ENCODE measurements around the gene ABCC6.
"Not testable (repeated sequence)": the region's sequence is repeated elsewhere in the genome, so short reads cannot be mapped to it uniquely, and the experiment has no call there.

Gene ABCC6

DNA sequence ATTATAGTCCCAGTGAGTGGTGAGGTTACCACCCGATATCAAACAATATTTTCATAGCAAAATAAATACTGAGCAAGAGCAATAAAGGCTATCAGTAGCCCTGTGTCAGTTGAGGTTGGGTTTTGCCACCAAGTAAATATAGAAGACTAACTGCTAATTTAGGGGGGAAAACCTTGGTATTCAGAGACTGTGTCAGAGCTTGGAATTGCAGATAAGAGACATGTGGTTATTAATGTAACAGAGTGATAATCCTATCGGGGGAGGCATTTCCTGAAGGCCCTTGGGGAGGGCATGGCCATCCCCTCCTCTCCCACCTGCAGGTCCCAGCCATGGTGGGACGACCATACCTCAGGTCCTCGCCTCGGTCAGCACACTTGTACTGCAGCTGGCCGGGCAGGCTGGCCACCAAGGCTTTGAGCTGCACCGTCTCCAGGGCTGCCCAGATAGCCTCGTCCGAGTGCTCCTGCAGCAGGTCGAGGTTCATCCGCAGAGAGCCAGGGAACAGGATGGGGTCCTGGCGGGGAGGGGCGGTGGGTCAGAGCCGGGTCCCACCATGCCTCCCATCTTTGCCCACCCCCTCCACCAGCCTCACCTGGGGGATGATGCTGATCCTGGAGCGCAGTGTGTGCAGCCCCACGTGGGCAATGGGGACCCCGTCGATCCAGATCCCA lies 68.9 kb downstream of the ABCC6 start:
- Histone ChIP-seq H3K27me3 (ENCODE audit: control insufficient read depth in 3 of 3, insufficient read depth in 3 of 3, low read depth in 1 of 3, low read length in 3 of 3) (no peaks in the 10 kb centered on the region), H3K14ac (ENCODE audit: low read length) (no peak overlapping the region), H3K18ac (ENCODE audit: low read length) (no peak overlapping the region), H3K4me3 (ENCODE audit: low read length in 2 of 2) (peak overlapping the region in 1 of 2 donors; percentile 37), H2BK15ac (ENCODE audit: low read length) (no peak overlapping the region), H3K4ac (ENCODE audit: low read length) (no peak overlapping the region), H3K36me3 (replicated peaks in 1 of 2; ENCODE audit: control insufficient read depth in 2 of 2, insufficient read depth in 2 of 2, low read length in 2 of 2) (no peaks in the 10 kb centered on the region), H2BK12ac (ENCODE audit: low read length) (no peak overlapping the region), H4K91ac (ENCODE audit: low read depth, low read length, poor library complexity) (peak overlapping the region; percentile 88), H3K23ac (ENCODE audit: low read depth, low read length, poor library complexity) (no peak overlapping the region), H3K9me3 (replicated peaks in 1 of 2; ENCODE audit: control insufficient read depth in 2 of 2, insufficient read depth in 1 of 2, low read depth in 1 of 2, low read length in 2 of 2) (peaks cover 11 to 13% of the 10 kb centered on the region in 2 donors), H3K27ac (replicated peaks; ENCODE audit: low read length) (no peak overlapping the region), H4K8ac (ENCODE audit: low read depth, low read length) (no peak overlapping the region), H3K9ac (ENCODE audit: low read depth, low read length, poor library complexity) (no peak overlapping the region), H2BK5ac (ENCODE audit: low read length) (no peak overlapping the region), H2AFZ (ENCODE audit: low read length) (no peak overlapping the region), H2BK120ac (ENCODE audit: low read depth, low read length) (no peak overlapping the region), H2AK5ac (ENCODE audit: low read depth, low read length) (no peak overlapping the region), H3K4me2 (ENCODE audit: insufficient read depth, low read length, poor library complexity, severe bottlenecking) (no peak overlapping the region), H3K4me1 (ENCODE audit: control insufficient read depth in 2 of 2, insufficient read depth in 1 of 2, low read depth in 1 of 2, low read length in 2 of 2) (no peaks in the 10 kb centered on the region), H3K79me1 (ENCODE audit: low read depth, low read length) (peaks cover 2% of the 10 kb centered on the region)
- no CpG with 5 or more reads among the region's 18 CpGs for WGBS, 2 donors (ENCODE audit: extremely low coverage in 2 of 2, insufficient read length in 2 of 2, insufficient replicate concordance in 1 of 2)
- DNase-seq (ENCODE audit: low spot score): no peak

- H3K4me2 ChIP-seq (ENCODE audit: insufficient read depth, low read length, poor library complexity, severe bottlenecking); H2AK5ac ChIP-seq (ENCODE audit: low read depth, low read length); H4K91ac ChIP-seq (ENCODE audit: low read depth, low read length, poor library complexity); H3K4me1 ChIP-seq (ENCODE audit: control insufficient read depth in 2 of 2, insufficient read depth in 1 of 2, low read depth in 1 of 2, low read length in 2 of 2); H3K9ac ChIP-seq (ENCODE audit: low read depth, low read length, poor library complexity); DNase-seq (ENCODE audit: low spot score); H3K23ac ChIP-seq (ENCODE audit: low read depth, low read length, poor library complexity); H3K18ac ChIP-seq (ENCODE audit: low read length); H2BK120ac ChIP-seq (ENCODE audit: low read depth, low read length); H3K9me3 ChIP-seq (replicated peaks in 1 of 2; ENCODE audit: control insufficient read depth in 2 of 2, insufficient read depth in 1 of 2, low read depth in 1 of 2, low read length in 2 of 2); H3K14ac ChIP-seq (ENCODE audit: low read length); H2BK15ac ChIP-seq (ENCODE audit: low read length); H3K4ac ChIP-seq (ENCODE audit: low read length); H3K27ac ChIP-seq (replicated peaks; ENCODE audit: low read length); H3K36me3 ChIP-seq (replicated peaks in 1 of 2; ENCODE audit: control insufficient read depth in 2 of 2, insufficient read depth in 2 of 2, low read length in 2 of 2); H3K27me3 ChIP-seq (ENCODE audit: control insufficient read depth in 3 of 3, insufficient read depth in 3 of 3, low read depth in 1 of 3, low read length in 3 of 3); H3K79me1 ChIP-seq (ENCODE audit: low read depth, low read length); H3K4me3 ChIP-seq (ENCODE audit: low read length in 2 of 2); H2AFZ ChIP-seq (ENCODE audit: low read length); H2BK12ac ChIP-seq (ENCODE audit: low read length); H4K8ac ChIP-seq (ENCODE audit: low read depth, low read length); H2BK5ac ChIP-seq (ENCODE audit: low read length): not testable (repeated sequence)
- WGBS, 2 donors (ENCODE audit: extremely low coverage in 2 of 2, insufficient read length in 2 of 2, insufficient replicate concordance in 1 of 2): no CpG with 5 or more reads among the region's 12 CpGs
Measured at GRCh38 chr16:16153000-16153399, 70.3 kb downstream of the ABCC6 start.

- H3K4me2 ChIP-seq (ENCODE audit: insufficient read depth, low read length, poor library complexity, severe bottlenecking): no peak overlapping the region
Measured at GRCh38 chr16:16151315-16151714, 72.0 kb downstream of the ABCC6 start.

GRCh38 chr16:16150878-16151152 lies 72.5 kb downstream of the ABCC6 start:
- Histone ChIP-seq H3K9me3 (replicated peaks in 1 of 2; ENCODE audit: control insufficient read depth in 2 of 2, insufficient read depth in 1 of 2, low read depth in 1 of 2, low read length in 2 of 2) (no peaks in the 10 kb centered on the region), H3K4me3 (ENCODE audit: low read length in 2 of 2) (no peak overlapping the region)

More at GRCh38 chr16:16151315-16151714, 72.0 kb downstream of the ABCC6 start:
- no peak overlapping the region for H2BK120ac ChIP-seq (ENCODE audit: low read depth, low read length)
- H3K9me3 ChIP-seq (replicated peaks in 1 of 2; ENCODE audit: control insufficient read depth in 2 of 2, insufficient read depth in 1 of 2, low read depth in 1 of 2, low read length in 2 of 2): no peaks in the 10 kb centered on the region
- no peak overlapping the region for H4K91ac ChIP-seq (ENCODE audit: low read depth, low read length, poor library complexity)
- no peak overlapping the region for H3K27ac ChIP-seq (replicated peaks; ENCODE audit: low read length)
- peaks cover 0 to 1% of the 10 kb centered on the region in 2 donors for H3K36me3 ChIP-seq (replicated peaks in 1 of 2; ENCODE audit: control insufficient read depth in 2 of 2, insufficient read depth in 2 of 2, low read length in 2 of 2)
- no peak overlapping the region for H3K14ac ChIP-seq (ENCODE audit: low read length)
- no peak overlapping the region for H3K9ac ChIP-seq (ENCODE audit: low read depth, low read length, poor library complexity)
- no peak overlapping the region for H3K4ac ChIP-seq (ENCODE audit: low read length)
- H4K8ac ChIP-seq (ENCODE audit: low read depth, low read length): no peak overlapping the region
- no peak overlapping the region for H3K23ac ChIP-seq (ENCODE audit: low read depth, low read length, poor library complexity)
- peaks cover 2% of the 10 kb centered on the region for H3K79me1 ChIP-seq (ENCODE audit: low read depth, low read length)
- no peak for DNase-seq (ENCODE audit: low spot score)
- H2AFZ ChIP-seq (ENCODE audit: low read length): no peak overlapping the region
- no peak overlapping the region for H2BK15ac ChIP-seq (ENCODE audit: low read length)
- no peak overlapping the region for H2AK5ac ChIP-seq (ENCODE audit: low read depth, low read length)
- H3K27me3 ChIP-seq (ENCODE audit: control insufficient read depth in 3 of 3, insufficient read depth in 3 of 3, low read depth in 1 of 3, low read length in 3 of 3): no peaks in the 10 kb centered on the region
- no peak overlapping the region for H3K18ac ChIP-seq (ENCODE audit: low read length)
- no CpG with 5 or more reads among the region's 8 CpGs for WGBS, 2 donors (ENCODE audit: extremely low coverage in 2 of 2, insufficient read length in 2 of 2, insufficient replicate concordance in 1 of 2)
- no peaks in the 10 kb centered on the region for H3K4me1 ChIP-seq (ENCODE audit: control insufficient read depth in 2 of 2, insufficient read depth in 1 of 2, low read depth in 1 of 2, low read length in 2 of 2)
- no peak overlapping the region for H2BK5ac ChIP-seq (ENCODE audit: low read length)
- H2BK12ac ChIP-seq (ENCODE audit: low read length): no peak overlapping the region
- no peak overlapping the region for H3K4me3 ChIP-seq (ENCODE audit: low read length in 2 of 2)

More at GRCh38 chr16:16150878-16151152, 72.5 kb downstream of the ABCC6 start:
- H3K79me1 ChIP-seq (ENCODE audit: low read depth, low read length): peaks cover 2% of the 10 kb centered on the region
- H2BK5ac ChIP-seq (ENCODE audit: low read length): no peak overlapping the region
- no peak for DNase-seq (ENCODE audit: low spot score)
- H3K27ac ChIP-seq (replicated peaks; ENCODE audit: low read length): no peak overlapping the region
- no peak overlapping the region for H2BK15ac ChIP-seq (ENCODE audit: low read length)
- H3K23ac ChIP-seq (ENCODE audit: low read depth, low read length, poor library complexity): no peak overlapping the region
- H3K9ac ChIP-seq (ENCODE audit: low read depth, low read length, poor library complexity): peak overlapping the region; percentile 25
- WGBS, 2 donors (ENCODE audit: extremely low coverage in 2 of 2, insufficient read length in 2 of 2, insufficient replicate concordance in 1 of 2): no CpG with 5 or more reads among the region's 4 CpGs
- H3K14ac ChIP-seq (ENCODE audit: low read length): no peak overlapping the region
- H2BK12ac ChIP-seq (ENCODE audit: low read length): no peak overlapping the region
- H3K4ac ChIP-seq (ENCODE audit: low read length): no peak overlapping the region
- H3K36me3 ChIP-seq (replicated peaks in 1 of 2; ENCODE audit: control insufficient read depth in 2 of 2, insufficient read depth in 2 of 2, low read length in 2 of 2): peaks cover 0 to 1% of the 10 kb centered on the region in 2 donors
- H3K4me1 ChIP-seq (ENCODE audit: control insufficient read depth in 2 of 2, insufficient read depth in 1 of 2, low read depth in 1 of 2, low read length in 2 of 2): no peaks in the 10 kb centered on the region
- no peak overlapping the region for H3K4me2 ChIP-seq (ENCODE audit: insufficient read depth, low read length, poor library complexity, severe bottlenecking)
- H2AFZ ChIP-seq (ENCODE audit: low read length): no peak overlapping the region
- H2BK120ac ChIP-seq (ENCODE audit: low read depth, low read length): no peak overlapping the region
- H3K18ac ChIP-seq (ENCODE audit: low read length): no peak overlapping the region
- no peaks in the 10 kb centered on the region for H3K27me3 ChIP-seq (ENCODE audit: control insufficient read depth in 3 of 3, insufficient read depth in 3 of 3, low read depth in 1 of 3, low read length in 3 of 3)
- H4K91ac ChIP-seq (ENCODE audit: low read depth, low read length, poor library complexity): no peak overlapping the region
- H4K8ac ChIP-seq (ENCODE audit: low read depth, low read length): no peak overlapping the region
- H2AK5ac ChIP-seq (ENCODE audit: low read depth, low read length): no peak overlapping the region
